NOMO-1 treated with dmso at 0.1 percent for 144 hours (cell line): ENCODE measurements around the gene EFNA2.
"Not testable (repeated sequence)": the region's sequence is repeated elsewhere in the genome, so short reads cannot be mapped to it uniquely, and the experiment has no call there.

Source experiments
- DNase-seq: peaks from one replicate; lab custom pipeline; 2025; ENCODE audit not compliant: unreplicated experiment; lab: John Stamatoyannopoulos, UW

The EFNA2 gene

GRCh38 chr19:1295169-1296012 is 9.7 kb downstream of the EFNA2 start:
- DNase-seq: no peak

GRCh38 chr19:1296078-1296477 is 10.4 kb downstream of the EFNA2 start:
- DNase-seq: no peak

GRCh38 chr19:1296575-1297271 is 11.1 kb downstream of the EFNA2 start:
- no peak for DNase-seq

GRCh38 chr19:1298235-1298634 is 12.6 kb downstream of the EFNA2 start:
- no peak for DNase-seq

GRCh38 chr19:1299801-1300200 is 14.1 kb downstream of the EFNA2 start:
- DNase-seq: no peak

DNA sequence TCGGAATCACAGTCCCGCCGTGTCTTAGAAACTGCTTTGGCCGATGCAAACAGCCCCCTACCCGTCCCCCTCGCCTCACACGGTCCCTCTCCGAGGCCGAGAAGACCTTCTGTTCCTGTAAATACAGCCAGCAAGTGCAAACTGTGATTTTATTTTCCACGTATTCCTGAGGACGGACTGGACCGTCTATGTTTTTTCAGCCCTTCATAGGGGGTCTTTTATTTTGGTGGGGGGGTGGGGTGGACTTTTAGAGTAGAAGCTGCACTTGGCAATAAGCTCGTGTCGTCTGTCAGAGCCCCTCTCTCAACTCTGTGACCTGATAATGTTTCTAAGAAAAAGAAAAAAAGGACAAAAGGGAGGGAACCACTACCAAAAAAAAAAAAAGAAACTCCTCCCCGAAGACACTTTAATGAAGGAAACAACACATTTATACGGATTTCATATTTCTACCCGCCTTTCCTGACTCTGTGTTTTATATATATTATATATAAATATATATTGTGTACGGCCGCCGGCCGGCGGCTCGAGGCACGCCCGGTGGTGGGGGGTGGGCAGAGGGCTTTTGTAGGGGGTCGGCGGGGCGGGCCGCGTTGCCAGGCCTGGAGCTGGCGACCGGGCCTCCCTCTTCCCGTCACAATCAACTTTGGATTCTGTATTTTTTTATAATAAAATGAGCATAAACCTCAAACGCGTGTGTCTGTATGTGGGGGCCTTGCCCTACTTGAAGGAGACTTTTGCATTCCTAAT is 15.2 kb downstream of the EFNA2 start:
- DNase-seq: no peak

DNA sequence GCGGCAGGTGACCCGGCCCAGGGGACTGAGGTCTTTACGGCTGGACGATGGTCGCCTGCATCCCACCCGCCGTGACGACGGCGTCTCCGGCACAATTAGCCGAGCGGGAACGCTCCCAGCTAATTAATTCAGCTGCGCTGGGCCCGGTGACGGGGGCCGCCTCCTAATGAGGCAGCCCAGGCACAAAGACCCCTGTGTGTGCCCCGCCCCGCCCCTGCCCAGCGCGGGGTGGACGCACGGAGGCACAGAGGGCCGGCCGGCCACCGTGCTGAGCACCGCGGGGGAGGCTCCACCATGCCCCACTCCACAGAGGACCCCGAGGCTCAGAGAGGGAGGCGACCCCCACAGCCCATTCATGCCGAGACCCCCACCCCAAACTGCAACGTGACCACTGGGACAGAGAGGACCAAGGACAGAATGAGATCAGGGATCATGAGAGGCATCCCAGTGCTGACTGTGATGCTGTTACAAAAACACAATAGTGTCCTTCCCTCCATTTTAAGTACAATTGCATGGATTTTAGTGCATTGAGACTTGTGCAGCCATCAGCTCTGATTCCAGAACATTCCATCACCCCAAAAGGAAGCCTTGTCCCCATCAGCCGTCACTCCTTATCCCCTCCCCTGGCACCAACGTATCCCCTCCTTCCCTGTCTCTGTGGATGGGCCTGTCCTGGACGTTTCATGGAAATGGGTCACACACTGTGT is 17.0 kb downstream of the EFNA2 start:
- no peak for DNase-seq

DNA sequence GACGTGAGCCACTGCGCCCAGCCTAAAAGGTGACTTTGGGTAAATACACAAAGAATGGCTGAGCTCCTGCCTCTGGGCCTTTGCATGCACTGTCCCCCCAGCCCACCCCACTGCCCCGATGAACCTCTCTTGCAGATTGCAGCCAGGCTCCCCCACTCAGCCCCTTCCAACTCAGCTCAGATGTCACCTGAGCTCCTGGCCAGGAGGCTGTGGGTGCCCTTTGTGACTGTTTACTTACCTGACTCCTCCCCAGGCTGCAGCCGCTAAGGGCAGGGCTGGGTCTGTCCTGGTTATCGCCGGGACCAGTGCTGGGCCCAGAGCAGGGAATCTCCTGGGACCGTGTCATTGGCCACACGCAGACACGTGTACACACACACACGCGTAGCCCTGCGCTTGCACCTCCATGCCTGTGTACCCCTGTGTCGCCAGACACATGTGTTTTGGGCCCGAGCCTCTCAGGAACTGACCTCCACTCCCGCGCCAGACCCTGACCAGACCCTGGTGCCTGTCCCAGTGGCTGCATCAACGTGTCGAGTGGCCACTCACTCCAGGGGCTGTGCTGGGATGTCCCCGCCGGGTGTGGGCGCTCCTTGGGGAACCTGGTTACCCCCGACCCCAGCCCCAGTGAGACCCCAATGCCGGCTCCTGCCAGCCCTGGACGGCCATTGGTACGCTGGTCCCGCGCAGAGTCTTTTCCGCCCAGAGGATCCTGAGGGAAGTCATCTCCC is 18.7 kb downstream of the EFNA2 start:
- no peak for DNase-seq

DNA sequence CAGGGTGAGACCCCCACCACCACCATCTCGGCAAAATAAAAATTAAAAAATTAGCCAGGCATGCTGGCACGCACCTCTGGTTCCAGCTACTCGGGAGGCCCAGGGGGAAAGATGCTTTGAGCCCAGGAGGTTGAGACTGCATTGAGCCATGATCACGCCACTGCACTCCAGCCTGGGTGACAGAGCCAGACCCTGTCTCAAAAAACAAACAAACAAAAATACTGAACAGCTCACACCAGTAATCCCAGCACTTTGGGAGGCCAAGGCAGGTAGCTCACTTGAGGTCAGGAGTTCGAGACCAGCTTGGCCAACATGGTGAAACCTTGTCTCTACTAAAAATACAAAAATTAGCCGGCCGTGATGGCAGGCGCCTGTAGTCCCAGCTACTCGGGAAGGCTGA is 19.7 kb downstream of the EFNA2 start:
- not testable (repeated sequence) for DNase-seq

DNA sequence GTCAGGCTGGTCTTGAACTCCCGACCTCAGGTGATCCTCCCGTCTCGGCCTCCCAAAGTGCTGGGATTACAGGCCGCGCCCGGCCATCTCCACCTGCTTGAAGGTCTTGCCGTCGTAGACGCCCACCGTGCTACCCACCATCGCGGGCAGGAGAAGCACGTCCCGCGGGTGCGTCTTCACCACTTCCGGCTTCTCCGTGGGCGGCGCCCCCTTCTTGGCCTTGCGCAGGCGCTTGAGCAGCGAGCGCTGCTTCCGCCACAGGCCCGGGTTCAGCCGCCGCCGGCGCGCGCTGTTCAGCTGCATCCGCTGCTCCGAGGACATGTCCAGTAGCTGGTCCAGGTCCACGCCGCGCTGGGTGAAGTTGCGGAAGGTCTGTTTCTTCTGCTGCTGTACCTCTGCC is 21.6 kb downstream of the EFNA2 start:
- no peak for DNase-seq

DNA sequence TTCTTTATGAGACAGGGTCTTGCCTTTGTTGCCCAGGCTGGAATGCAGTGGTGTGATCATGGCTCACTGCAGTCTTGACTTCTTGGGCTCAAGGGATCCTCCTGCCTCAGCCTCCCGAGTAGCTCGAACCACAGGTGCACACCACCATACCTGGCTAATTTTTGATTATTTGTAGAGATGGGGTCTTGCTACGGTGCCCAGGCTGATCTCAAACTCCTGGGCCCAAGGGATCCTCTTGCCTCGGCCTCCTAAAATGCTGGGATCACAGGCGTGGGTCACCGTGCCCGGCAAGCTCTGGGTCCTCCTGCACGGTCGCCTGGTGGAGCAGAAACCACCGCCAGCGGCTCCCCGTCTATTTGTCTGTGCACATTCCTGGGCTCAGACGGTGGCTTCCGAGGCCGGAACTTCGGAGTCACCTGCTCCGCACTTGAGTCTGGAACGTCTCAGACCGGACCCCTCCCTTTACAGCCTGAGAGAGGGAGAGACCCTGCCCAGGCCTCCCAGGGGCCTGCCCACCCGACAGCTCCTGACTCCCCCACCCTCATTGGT is 22.2 kb downstream of the EFNA2 start:
- DNase-seq: no peak

DNA sequence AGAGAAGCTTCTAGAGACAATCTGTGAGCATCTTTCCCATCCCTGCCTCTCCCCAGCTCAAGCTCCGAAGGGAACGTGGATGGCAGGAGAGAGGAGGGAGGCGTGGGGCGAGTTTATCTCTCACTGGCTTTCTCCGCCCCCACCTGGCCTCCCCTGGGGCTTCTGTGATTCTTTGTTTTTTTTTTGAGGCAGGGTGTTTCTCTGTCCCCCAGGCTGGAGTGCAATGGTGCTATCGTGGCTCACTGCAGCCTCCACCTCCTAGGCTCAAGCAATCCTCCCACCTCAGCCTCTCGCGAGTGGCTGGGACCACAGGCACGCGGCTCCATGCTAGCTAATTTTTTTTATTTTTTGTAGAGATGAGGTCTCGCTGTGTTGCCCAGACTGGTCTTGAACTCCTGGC is 23.0 kb downstream of the EFNA2 start:
- DNase-seq: no peak

DNA sequence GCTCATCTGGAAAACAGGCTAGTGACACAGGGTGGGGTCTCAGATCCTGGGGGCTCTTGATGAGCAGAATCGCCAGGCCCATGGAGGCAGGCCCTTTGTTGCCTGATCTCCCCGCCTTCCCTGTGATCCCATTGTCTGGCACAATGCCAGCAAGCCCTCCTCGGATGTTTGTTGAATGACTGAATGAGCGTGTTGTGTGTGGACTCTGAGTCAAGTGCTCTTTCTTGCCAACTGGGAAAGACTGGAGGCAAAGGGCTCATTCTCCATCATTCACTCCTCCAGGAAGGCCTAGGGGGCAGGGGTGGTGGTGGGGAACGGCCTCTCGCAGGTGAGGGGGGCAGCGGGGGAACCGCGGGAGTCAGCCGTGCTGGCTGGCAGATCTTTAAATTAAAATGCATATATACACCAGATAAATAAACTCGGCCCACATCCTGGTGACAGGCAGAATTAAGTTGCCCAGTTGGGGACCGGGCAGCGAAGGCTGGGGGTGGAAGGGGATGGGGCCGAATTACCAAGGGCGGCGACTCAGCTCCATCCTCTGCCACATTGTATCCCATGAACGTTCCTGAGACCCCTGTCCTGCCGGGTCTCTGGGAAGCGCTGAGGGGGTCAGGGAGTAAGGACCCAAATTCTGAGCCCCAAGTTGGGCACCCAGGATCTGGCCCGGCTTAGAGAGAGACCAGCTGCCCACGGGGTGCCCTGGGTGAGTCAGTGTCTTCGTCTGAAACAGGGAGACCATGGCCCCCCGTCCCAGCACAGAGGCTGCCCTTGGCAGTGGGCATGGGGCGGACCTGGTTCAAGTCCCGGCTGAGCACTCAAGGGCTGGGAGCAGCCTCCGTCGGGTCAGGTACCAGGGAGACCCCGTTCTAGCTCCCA is 24.5 kb downstream of the EFNA2 start:
- no peak for DNase-seq

- no peak for DNase-seq
Observed at GRCh38 chr19:1310853-1311180, 25.1 kb downstream of the EFNA2 start.

DNA sequence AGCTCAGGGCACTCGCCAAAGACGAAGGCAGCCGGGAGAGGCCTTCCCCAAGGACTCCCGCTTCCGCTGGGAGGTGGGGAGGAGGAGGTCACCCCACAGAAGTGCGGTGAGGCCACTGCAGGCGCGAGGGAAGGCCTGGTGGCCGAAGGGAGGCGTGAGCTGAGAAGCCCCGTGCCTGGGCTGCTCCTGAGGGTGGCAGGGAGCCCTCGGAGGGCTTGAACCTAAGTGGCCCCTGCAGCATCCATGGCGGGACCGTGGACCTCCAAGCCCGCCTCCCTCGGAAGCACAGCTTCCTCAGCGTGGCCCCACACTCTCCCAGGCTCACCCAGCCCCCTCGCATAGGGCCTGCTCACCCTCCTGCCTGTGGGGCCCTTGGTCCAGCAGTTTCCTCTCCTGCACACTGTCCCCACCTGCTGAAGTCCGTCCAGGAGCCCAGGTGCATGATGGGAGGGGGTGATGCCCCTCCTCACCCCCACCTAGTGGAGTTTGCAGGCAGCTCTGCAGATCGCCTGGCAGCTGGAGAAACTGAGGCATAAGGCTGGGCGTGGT is 25.9 kb downstream of the EFNA2 start:
- DNase-seq: no peak

GRCh38 chr19:1312767-1313694 is 27.4 kb downstream of the EFNA2 start:
- no peak for DNase-seq

DNA sequence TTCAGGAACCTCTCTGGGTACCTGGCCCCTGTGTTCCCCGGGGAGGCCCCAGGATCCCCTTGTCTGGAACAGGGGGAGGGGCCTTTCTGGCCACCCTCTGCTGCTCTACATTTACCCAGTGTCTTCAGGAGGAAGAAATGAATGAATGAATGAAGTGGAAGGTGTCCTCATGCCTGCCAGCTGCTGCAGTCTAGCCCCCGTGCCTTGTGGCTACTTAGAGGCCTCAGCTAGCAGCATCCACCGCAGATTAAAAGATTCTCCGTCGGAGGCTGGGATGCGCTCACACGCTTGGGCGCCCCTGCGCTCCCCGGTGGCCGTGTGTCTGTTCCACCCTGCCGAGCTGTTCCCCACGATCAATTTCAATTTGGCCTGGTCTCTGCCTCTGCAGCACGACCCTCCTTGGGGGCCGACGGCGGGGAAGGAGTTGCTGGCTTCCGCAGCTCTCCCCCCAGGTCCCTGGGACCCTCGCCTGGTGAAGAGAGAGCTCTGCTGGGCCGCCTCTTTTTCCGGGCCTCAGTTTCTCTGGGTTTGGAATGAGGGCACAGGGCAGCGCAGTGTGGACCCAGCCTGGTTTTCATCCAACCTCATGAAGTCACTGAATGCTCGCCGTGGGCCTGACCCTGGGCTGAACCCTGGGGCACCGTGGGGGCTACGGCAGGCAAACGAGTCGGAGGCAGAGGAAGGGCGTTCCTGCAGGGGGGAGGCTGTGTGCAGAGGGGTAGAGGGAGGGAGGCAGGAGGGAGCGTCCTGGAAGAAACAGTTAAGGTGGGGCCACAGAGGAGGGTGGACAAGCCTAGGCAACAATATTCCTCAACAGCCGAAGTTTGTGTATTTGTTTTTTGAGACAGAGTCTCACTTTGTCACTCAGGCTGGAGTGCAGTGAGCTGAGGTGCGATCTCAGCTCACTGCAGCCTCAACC is 28.3 kb downstream of the EFNA2 start:
- no peak for DNase-seq
